ENCODE data around the gene NSUN2. TPM values are rescaled to one million over a fixed set of nuclear protein-coding genes. Genes with fewer than 3 reads are reported as not detected.

NSUN2 gene
- polyA plus RNA-seq, 3 donors: 24.4 to 63.4 (median 25.6) TPM

DNA sequence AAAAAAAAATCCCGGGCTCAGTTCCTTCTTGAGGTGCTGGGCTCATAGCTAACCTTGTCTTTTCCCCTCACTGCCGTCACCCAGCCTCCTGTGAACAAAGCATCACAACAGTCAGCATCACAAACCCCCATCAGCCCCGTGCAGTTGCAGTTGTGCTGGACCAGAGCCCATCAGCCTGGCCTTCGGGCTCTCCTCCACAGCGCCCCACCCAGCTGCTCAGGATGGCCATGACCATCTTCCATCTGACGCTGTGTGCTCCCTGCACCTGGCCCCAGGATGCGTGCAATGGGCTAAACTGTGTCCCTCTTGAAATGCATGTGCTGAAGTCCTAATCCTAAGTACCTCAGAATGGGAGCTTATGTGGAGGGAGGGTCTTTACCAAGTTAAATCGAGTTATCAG lies 48.1 kb downstream of the NSUN2 start:
- no peak overlapping the region for H2AFZ ChIP-seq (ENCODE audit: insufficient read depth, low read depth, low read length, poor library complexity, severe bottlenecking)
- no peaks in the 10 kb centered on the region for H3K79me2 ChIP-seq (ENCODE audit: insufficient read depth, low read length)
- no peak overlapping the region for H3K27ac Mint-ChIP-seq
- no peaks in the 10 kb centered on the region for H3K4me1 ChIP-seq (ENCODE audit: control insufficient read depth in 1 of 2, insufficient read depth in 2 of 2, low read length in 2 of 2)
- H3K9me3 Mint-ChIP-seq: peaks cover 0 to 6% (median 1%) of the 10 kb centered on the region in 7 donors
- H4K20me1 ChIP-seq (ENCODE audit: insufficient read depth, low read length): no peaks in the 10 kb centered on the region
- H3K36me3 Mint-ChIP-seq: no peaks in the 10 kb centered on the region
- H3K27ac ChIP-seq (ENCODE audit: low read depth in 1 of 2, low read length in 2 of 2): no peak overlapping the region
- no peak for DNase-seq
- H3K4me3 ChIP-seq (replicated peaks in 1 of 3; ENCODE audit: low read depth in 2 of 3, low read length in 3 of 3): no peak overlapping the region
- H3K9ac ChIP-seq (ENCODE audit: insufficient read depth, low read length, poor library complexity, severe bottlenecking): no peak overlapping the region
- WGBS (ENCODE audit: insufficient coverage): 86% methylated on average over 7 of the region's 8 CpGs
- H3K27me3 ChIP-seq (ENCODE audit: control insufficient read depth in 2 of 2, insufficient read depth in 2 of 2, low read length in 2 of 2): peaks cover 20 to 49% of the 10 kb centered on the region in 2 donors
- H3K4me1 Mint-ChIP-seq: no peaks in the 10 kb centered on the region
- peaks cover 50 to 71% (median 56%) of the 10 kb centered on the region in 3 donors for H3K27me3 Mint-ChIP-seq (ENCODE audit: low read depth in 3 of 3)
- TF ChIP-seq CTCF (IDR thresholded peaks at IDR 0.05): no peak
- intact Hi-C loops (cut with micrococcal nuclease): no loop called here
- H3K9me3 ChIP-seq (replicated peaks in 1 of 2; ENCODE audit: control insufficient read depth in 1 of 2, insufficient read depth in 1 of 2, low read length in 2 of 2): no peaks in the 10 kb centered on the region
- peak overlapping the region in 1 of 2 donors; percentile 56 for H3K4me3 Mint-ChIP-seq
- H3K4me2 ChIP-seq (replicated peaks; ENCODE audit: extremely low read depth, low read length, poor library complexity, severe bottlenecking): no peak overlapping the region
- no peaks in the 10 kb centered on the region for H3K36me3 ChIP-seq (replicated peaks in 1 of 2; ENCODE audit: control insufficient read depth in 1 of 2, insufficient read depth in 2 of 2, low read length in 2 of 2)

GRCh38 chr5:6584101-6584645 lies 48.7 kb downstream of the NSUN2 start:
- no peak for TF ChIP-seq CTCF (IDR thresholded peaks at IDR 0.05)

More at GRCh38 chr5:6584101-6584645, 48.7 kb downstream of the NSUN2 start:
- no peaks in the 10 kb centered on the region for H3K79me2 ChIP-seq (ENCODE audit: insufficient read depth, low read length)
- H3K4me1 Mint-ChIP-seq: no peaks in the 10 kb centered on the region
- no peak overlapping the region for H3K4me2 ChIP-seq (replicated peaks; ENCODE audit: extremely low read depth, low read length, poor library complexity, severe bottlenecking)
- H3K4me3 Mint-ChIP-seq: peak overlapping the region in 1 of 2 donors; percentile 66
- no peaks in the 10 kb centered on the region for H3K9me3 ChIP-seq (replicated peaks in 1 of 2; ENCODE audit: control insufficient read depth in 1 of 2, insufficient read depth in 1 of 2, low read length in 2 of 2)
- intact Hi-C loops (cut with micrococcal nuclease): no loop called here
- no peaks in the 10 kb centered on the region for H3K36me3 Mint-ChIP-seq
- H3K27me3 Mint-ChIP-seq (ENCODE audit: low read depth in 3 of 3): peaks cover 46 to 68% (median 53%) of the 10 kb centered on the region in 3 donors
- DNase-seq: no peak
- no peak overlapping the region for H3K27ac ChIP-seq (ENCODE audit: low read depth in 1 of 2, low read length in 2 of 2)
- H3K9ac ChIP-seq (ENCODE audit: insufficient read depth, low read length, poor library complexity, severe bottlenecking): no peak overlapping the region
- H4K20me1 ChIP-seq (ENCODE audit: insufficient read depth, low read length): no peaks in the 10 kb centered on the region
- H2AFZ ChIP-seq (ENCODE audit: insufficient read depth, low read depth, low read length, poor library complexity, severe bottlenecking): no peak overlapping the region
- H3K4me1 ChIP-seq (ENCODE audit: control insufficient read depth in 1 of 2, insufficient read depth in 2 of 2, low read length in 2 of 2): no peaks in the 10 kb centered on the region
- peaks cover 0 to 6% (median 1%) of the 10 kb centered on the region in 7 donors for H3K9me3 Mint-ChIP-seq
- H3K4me3 ChIP-seq (replicated peaks in 1 of 3; ENCODE audit: low read depth in 2 of 3, low read length in 3 of 3): no peak overlapping the region
- WGBS (ENCODE audit: insufficient coverage): 20% methylated on average over 2 of the region's 6 CpGs
- peaks cover 20 to 49% of the 10 kb centered on the region in 2 donors for H3K27me3 ChIP-seq (ENCODE audit: control insufficient read depth in 2 of 2, insufficient read depth in 2 of 2, low read length in 2 of 2)
- H3K27ac Mint-ChIP-seq: no peak overlapping the region
- no peaks in the 10 kb centered on the region for H3K36me3 ChIP-seq (replicated peaks in 1 of 2; ENCODE audit: control insufficient read depth in 1 of 2, insufficient read depth in 2 of 2, low read length in 2 of 2)

Data from CD14-positive monocyte (primary cell).